Raji (cell line): ENCODE data around the gene FAM168B.

Experiments
- POLR2A ChIP-seq: IDR thresholded peaks from 2 replicates; pipeline ENCODE4 v1.6.1; 2011; ENCODE audit warnings: low read depth, low read length, control low read depth; ENCODE audit not compliant: insufficient read depth

Gene FAM168B

GRCh38 chr2:131046028-131046917 lies 47.0 kb downstream of the FAM168B start:
- TF ChIP-seq POLR2A: no peak

DNA sequence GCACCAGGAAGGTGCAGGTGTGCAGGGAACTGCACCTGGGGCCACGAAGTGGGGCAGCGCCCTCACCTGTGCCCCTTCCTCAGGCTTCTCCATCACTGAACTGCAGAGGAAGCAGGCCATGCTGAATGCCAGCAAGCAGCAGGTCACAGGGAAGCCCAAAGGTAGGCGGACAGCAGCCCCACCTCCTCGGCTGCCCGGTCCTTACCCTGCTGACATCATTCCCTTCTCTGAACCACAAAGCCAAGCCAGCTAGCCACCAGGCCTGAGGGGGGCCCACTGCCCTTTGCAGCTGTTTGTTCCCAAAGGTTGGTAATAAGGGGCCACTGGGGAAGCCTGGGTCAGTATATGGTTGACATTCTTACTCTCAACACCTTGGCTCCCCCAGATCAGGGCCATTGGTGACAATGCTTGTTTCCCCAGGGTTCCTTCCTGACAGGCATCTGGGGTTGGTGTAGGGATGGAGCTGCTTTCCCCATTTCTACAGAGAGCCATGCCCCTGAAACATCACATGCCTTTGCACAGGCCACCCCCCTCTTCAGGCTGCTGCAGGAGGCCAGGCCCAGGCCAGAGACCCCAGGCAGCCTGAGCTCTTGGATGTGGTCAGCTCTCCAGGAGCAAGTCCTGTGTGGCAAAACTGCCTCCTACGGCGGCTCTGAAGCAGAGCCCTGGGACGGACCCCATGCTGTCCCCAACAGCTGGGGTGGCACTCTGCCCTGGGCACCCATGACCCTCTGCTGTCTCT lies 47.8 kb downstream of the FAM168B start:
- TF ChIP-seq POLR2A: no peak

DNA sequence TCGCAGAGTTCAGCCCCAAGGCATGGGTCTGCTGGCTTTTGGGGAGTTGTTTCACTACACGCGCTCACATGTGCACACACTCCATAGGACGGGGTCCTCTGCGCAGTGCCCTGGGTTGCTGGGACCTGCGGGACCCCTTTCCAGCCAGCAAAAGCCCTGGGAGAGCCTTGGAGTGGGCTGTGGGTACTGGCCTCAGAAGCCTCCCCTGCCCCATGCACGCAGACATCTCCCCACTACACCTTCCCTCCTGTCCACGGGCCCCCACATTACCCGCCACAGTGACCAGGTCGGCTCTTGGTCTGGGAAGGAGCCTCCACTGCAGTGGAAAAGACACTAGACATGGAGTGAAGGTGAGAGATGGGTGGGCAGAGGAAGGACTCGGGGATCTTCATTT lies 48.5 kb downstream of the FAM168B start:
- no peak for TF ChIP-seq POLR2A

DNA sequence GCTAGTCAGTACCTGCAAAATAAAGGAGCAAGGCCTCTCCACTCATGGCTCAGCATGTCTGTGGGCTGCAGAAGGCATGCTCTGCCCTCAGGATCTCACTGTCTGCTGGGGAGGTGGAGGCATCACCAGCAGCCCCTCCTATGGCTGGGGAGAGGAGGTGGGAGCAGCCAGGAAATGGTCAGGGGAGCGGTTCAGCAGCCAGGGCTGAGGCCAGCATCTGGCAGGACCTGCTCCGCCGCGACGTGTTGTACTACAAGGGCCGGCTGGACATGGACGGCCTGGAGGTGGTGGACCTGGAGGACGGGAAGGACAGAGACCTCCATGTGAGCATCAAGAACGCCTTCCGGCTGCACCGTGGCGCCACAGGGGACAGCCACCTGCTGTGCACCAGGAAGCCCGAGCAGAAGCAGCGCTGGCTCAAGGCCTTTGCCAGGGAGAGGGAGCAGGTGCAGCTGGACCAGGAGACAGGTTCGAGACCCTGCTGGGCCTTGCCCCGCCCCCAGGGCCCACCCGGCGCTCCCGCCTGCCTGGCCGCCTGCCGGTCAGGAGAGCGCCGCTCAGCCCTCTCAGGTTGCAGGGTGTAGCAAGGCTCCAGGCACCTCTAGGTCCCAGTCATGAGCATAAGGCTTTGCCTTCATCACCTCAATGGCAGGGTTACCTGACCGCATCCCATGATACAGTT lies 49.0 kb downstream of the FAM168B start:
- TF ChIP-seq POLR2A: no peak

- TF ChIP-seq POLR2A: no peak
Measured at GRCh38 chr2:131043199-131044074, 49.8 kb downstream of the FAM168B start.

- TF ChIP-seq POLR2A: no peak
Measured at GRCh38 chr2:131042148-131042775, 51.0 kb downstream of the FAM168B start.

GRCh38 chr2:131041402-131042147 lies 51.7 kb downstream of the FAM168B start:
- TF ChIP-seq POLR2A: no peak

- TF ChIP-seq POLR2A: no peak
Measured at GRCh38 chr2:131040661-131041401, 52.4 kb downstream of the FAM168B start.

DNA sequence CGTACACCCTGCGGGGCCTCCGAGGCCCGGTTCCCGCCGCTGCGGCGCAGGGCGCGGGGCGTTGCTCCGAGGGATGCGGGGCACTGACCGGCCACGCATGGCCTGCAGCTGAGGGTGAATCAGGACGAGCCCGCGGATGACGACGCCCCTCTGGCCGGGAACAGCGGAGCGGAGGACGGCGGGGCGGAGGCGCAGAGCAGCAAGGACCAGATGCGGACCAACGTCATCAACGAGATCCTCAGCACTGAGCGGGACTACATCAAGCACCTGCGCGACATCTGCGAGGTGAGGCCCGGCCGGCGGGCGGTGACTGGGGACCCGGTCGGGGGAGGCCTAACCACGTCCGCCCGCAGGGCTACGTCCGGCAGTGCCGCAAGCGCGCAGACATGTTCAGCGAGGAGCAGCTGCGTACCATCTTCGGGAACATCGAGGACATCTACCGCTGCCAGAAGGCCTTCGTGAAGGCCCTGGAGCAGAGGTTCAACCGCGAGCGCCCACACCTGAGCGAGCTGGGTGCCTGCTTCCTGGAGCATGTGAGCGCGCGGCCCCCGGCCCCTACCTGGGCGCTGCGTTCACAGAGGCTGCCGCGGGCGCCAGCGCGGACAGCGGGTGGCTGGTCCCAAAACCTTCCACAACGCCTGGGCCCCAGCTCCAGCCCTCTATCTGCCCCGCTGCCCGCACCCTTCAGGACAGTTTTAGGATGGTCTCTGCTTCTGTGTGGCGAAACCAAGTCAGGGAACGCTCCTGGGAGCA lies 53.2 kb downstream of the FAM168B start:
- TF ChIP-seq POLR2A: no peak

DNA sequence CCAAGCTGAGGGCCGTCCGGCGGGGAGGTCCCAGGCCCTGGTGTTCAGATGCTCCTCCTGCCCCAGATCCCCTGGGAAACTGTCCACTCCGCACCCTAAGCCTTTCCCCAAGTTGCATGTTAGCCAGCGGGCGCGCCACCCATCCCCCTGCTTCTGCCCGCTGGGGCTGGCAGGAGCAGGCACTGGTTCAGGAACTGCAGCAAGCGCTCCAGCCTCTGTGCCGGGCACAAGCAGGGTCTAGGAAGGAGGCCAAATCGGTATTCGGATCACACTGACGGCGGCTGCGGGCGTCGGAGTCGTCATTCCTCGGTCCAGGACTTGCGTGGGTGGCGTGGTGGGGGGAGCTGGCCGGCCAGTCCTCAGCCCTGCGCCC lies 53.7 kb downstream of the FAM168B start:
- TF ChIP-seq POLR2A: no peak

GRCh38 chr2:131039101-131039440 lies 54.2 kb downstream of the FAM168B start:
- no peak for TF ChIP-seq POLR2A

DNA sequence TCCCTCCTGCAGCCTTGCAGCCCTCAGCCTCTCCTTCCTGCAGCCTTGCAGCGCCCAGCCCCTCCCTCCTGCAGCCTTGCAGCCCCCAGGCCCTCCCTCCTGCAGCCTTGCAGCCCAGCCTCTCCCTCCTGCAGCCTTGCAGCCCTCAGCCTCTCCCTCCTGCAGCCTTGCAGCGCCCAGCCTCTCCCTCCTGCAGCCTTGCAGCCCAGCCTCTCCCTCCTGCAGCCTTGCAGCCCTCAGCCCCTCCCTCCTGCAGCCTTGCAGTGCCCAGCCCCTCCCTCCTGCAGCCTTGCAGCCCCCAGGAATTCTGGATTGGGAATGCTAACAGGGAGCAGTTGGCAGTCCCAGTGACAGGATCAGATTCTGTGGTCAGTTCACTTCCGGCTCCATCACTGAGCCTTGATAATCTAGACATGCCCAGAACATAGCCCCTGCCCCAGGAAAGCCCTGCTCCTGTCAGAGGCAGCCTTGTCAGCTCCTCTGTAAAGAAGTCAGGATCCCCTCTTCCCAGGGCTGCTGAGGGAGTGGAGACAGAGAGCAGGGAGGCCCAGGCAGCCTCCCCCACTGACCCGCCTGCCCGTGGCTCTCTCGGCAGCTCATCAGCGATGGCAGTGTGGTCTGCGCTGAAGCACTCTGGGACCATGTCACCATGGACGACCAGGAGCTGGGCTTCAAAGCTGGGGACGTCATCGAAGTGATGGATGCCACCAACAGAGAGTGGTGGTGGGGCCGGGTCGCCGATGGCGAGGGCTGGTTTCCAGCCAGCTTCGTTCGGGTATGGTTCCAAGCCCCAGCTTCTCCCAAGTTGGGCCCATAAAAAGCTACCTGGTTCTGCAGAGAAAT lies 54.8 kb downstream of the FAM168B start:
- TF ChIP-seq POLR2A: no peak
